ENCODE results near the gene ERCC6L2. TPM values are rescaled to one million over a fixed set of nuclear protein-coding genes. Genes with fewer than 3 reads are reported as not detected.

The ERCC6L2 gene
- total RNA-seq, 1 donor: 37.3 TPM

DNA sequence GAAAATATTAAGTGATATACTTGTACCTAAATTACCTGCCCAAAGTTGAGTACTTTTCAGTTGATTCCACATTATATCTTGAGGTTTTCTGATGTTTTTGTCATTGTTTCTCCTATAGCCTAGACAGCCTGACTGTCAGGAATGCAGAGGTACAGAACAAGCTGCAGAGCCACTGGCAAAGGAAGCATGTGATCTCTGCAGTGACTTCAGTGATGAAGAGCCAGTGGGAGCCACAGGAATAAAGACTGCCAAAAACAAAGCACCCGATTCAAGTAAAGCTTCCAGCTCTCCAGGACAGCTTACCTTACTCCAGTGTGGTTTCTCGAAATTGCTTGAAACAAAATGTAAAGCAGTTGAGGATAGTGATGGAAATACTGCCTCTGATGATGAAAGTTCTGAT is 96.3 kb downstream of the ERCC6L2 start:
- Histone ChIP-seq H3K27me3 (ENCODE audit: insufficient read depth, low read length) (no peaks in the 10 kb centered on the region), H3K9me3 (ENCODE audit: low read depth, low read length) (no peaks in the 10 kb centered on the region), H3K4me1 (ENCODE audit: insufficient read depth, low read length) (no peaks in the 10 kb centered on the region), H3K4me3 (ENCODE audit: low read length) (no peak overlapping the region)

DNA sequence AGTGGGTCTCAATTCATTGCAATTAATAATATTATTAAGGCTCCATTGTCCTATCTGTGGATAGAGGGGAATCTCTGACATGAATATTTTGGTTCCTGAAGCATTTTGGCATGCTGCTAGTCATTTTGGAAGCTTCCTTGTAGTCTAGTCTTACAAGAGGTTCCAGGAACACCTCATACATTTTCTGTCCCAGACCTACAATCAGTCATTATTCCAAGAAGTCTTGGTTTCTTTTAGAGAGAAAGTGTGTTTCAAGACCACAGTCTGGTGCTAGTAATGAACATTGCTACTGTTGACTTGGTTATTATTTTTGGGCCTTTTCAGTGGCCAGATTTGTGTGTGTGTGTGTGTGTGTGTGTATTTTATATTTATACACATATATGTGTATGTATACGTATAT is 98.9 kb downstream of the ERCC6L2 start:
- no peaks in the 10 kb centered on the region for H3K9me3 ChIP-seq (ENCODE audit: low read depth, low read length)
- H3K4me3 ChIP-seq (ENCODE audit: low read length): no peak overlapping the region
- no peaks in the 10 kb centered on the region for H3K27me3 ChIP-seq (ENCODE audit: insufficient read depth, low read length)
- no peaks in the 10 kb centered on the region for H3K4me1 ChIP-seq (ENCODE audit: insufficient read depth, low read length)

DNA sequence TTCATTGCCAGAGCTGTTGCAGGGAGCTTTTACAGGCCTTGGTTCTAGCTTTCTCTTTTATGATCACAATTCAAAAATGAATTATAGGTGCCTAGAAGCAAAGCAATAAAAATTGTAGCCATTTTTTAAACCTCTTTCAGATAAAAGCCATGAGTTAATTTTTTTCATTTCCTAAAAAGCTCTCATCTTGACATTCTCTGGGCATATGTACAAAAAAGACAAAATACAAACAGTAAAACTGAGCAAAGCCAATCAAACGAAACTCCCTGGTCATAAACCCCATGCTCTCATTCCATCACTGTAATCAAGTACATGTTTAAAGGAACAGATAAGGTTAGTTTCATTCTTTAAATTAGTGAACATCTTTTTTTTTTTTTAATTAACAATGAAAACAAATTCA is 101.9 kb downstream of the ERCC6L2 start:
- Histone ChIP-seq H3K9me3 (ENCODE audit: low read depth, low read length) (no peaks in the 10 kb centered on the region), H3K27me3 (ENCODE audit: insufficient read depth, low read length) (no peaks in the 10 kb centered on the region), H3K4me1 (ENCODE audit: insufficient read depth, low read length) (peaks cover 9% of the 10 kb centered on the region)

DNA sequence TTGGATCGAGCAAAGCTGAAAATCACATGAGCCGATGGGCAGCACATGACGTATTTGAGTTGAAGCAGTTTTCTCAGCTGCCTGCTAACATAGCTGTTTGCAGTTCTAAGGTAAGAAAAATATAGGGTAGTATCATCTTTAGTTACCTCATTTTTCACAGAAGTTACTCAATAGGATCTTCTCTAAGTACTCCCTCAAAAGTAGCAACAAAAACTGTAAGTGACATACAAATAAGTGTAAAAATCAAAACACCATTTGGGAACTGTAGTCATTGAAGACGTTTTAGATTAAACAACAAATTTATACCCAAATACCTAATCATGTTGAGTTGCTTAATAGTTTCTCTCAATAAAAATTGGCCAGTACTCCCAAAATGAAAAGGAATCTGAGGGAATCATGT is 102.6 kb downstream of the ERCC6L2 start:
- H3K9me3 ChIP-seq (ENCODE audit: low read depth, low read length): no peaks in the 10 kb centered on the region

More for the DNA sequence above, 101.9 kb downstream of the ERCC6L2 start:
- H3K4me3 ChIP-seq (ENCODE audit: low read length): no peak overlapping the region

DNA sequence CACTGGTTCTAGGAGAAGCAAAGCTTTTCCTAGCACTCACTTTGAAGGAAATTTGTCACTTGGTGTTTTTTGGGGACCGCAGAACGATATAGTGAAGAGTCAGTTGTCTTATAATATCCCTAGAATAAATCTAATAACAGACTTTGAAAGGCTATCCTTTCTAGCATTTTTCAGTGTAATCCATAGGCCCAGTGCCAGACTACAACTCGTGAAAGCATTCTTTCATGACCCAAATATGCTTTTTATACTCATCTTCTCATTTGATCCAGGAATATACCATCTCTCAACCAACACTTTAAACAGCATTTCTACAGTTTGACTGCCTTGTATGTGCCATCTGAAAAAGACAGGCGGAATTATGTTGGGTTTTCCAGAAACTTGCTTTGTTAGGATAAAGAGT is 104.0 kb downstream of the ERCC6L2 start:
- Histone ChIP-seq H3K4me1 (ENCODE audit: insufficient read depth, low read length) (peaks cover 9% of the 10 kb centered on the region), H3K27me3 (ENCODE audit: insufficient read depth, low read length) (no peaks in the 10 kb centered on the region), H3K4me3 (ENCODE audit: low read length) (no peak overlapping the region), H3K9me3 (ENCODE audit: low read depth, low read length) (no peaks in the 10 kb centered on the region)

More for the DNA sequence above, 102.6 kb downstream of the ERCC6L2 start:
- Histone ChIP-seq H3K27me3 (ENCODE audit: insufficient read depth, low read length) (no peaks in the 10 kb centered on the region), H3K4me1 (ENCODE audit: insufficient read depth, low read length) (peaks cover 9% of the 10 kb centered on the region), H3K4me3 (ENCODE audit: low read length) (no peak overlapping the region)

DNA sequence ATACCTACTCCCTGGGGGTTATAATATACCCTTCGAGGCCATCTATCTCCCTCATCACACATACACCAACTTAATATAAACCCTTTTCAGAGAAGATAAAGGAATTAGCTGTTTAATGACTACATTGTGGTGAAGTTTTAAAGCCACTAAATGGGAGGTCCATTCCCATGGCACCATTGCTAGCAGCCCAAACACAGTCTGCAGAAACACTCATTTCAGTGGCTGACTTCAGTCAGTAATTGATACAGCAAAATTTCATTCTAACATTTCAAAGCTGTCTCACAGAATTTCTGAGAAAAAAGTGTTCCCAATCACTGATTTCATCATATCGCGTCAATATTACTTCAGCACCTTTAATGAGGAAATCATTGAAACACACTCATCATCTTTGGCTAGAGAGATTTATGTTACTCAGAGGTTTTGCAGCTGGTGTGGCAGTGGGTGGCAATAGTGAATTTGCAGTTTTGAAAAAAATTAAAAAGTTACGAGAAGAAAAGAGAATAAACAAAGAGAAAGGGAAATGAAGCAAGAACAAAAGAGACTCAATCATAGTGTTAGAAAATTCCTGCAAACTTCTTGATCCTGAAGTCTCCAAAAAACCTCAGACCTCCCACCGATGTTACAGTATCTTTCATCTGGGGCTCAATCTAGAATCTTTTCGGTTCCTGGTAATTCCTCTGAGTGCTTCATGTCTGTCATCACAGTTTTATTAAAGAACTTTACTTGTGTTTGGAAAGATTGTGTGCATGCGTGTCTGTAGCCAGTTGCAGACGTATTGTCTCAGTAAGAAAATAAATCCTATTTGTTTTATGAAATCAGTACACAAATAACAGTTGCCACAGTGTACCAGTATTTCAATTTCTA is 105.0 kb downstream of the ERCC6L2 start:
- Histone ChIP-seq H3K4me1 (ENCODE audit: insufficient read depth, low read length) (peaks cover 9% of the 10 kb centered on the region), H3K9me3 (ENCODE audit: low read depth, low read length) (no peaks in the 10 kb centered on the region), H3K4me3 (ENCODE audit: low read length) (no peak overlapping the region), H3K27me3 (ENCODE audit: insufficient read depth, low read length) (no peaks in the 10 kb centered on the region)

DNA sequence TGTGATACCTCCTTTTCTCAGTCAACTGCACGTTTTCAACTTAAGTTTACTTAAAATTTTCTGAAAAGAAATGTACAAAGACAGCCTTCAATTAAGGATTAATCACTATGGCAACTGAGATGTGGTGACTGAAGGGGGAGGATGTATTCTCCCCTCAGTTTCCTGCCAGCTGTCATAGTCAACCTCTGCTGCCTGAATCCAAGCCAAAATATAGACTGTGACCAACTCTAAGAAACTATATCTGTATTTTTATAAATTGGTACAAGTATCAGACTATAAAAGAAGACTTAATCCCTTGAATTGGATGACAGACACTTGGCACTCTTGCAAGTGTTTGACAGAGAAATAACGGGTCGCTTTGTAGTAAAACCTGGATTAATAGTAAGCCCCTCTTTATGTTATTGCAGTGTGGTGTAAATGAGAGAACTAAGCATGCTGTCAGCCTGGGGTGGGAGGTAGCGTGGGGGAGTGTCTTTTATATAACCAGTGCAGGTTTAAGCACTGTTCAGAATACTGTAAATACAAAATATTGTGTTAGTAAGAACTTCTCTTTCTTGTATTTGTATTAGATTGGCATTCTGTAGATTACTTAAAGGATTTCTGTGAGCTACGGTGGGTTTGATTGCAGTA is 106.4 kb downstream of the ERCC6L2 start:
- Histone ChIP-seq H3K9me3 (ENCODE audit: low read depth, low read length) (no peaks in the 10 kb centered on the region), H3K4me3 (ENCODE audit: low read length) (no peak overlapping the region), H3K27me3 (ENCODE audit: insufficient read depth, low read length) (no peaks in the 10 kb centered on the region), H3K4me1 (ENCODE audit: insufficient read depth, low read length) (peaks cover 9% of the 10 kb centered on the region)

DNA sequence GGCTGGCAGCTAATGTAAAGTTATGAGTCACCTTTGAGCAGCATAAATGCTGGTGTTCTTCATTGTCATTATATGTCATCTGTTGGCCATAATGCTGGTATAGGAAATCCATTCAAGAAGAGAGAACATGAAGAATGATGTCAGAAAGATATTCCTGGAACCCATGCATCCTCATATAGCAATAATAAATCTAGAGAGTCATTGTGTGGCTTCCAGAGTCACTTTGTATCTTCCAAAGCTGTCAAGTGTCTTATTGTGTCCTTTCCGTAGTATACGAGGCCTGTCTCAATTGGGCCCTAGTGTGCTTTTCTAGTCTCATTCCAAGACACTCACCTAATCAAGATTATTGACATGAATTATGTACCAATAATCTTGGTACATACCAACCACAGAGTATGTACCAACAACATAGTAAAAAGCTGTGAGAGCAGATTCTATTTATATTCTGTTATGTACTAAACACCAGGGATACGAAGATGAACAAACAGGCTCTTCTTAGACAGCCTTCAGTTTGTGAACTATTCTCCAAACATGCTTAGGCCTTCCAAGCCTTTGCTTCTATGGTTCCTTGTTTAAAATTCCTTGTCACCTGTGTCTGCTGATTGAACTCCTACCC is 110.1 kb downstream of the ERCC6L2 start:
- no peak overlapping the region for H3K4me3 ChIP-seq (ENCODE audit: low read length)
- no peaks in the 10 kb centered on the region for H3K27me3 ChIP-seq (ENCODE audit: insufficient read depth, low read length)
- H3K9me3 ChIP-seq (ENCODE audit: low read depth, low read length): no peaks in the 10 kb centered on the region
- peaks cover 3% of the 10 kb centered on the region for H3K4me1 ChIP-seq (ENCODE audit: insufficient read depth, low read length)

DNA sequence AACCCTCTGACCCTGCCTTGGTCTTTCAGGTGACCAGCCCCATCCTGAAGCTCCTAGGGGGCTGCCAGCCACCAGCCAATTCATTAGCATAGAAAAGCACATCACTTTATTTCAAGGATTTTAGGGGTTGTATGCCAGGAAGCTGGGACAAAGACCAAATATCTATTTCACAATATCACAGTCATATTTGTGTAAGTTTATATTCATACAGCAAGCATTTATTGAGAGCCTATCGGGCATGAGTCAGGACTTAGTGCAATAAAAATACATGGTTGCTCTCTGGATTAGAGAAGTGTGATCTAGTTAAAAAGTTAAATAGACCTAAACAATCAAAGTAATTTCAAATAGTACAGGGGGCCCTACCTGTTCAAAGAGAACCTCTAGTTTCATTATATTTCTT is 113.8 kb downstream of the ERCC6L2 start:
- Histone ChIP-seq H3K4me3 (ENCODE audit: low read length) (no peak overlapping the region), H3K9me3 (ENCODE audit: low read depth, low read length) (no peaks in the 10 kb centered on the region), H3K4me1 (ENCODE audit: insufficient read depth, low read length) (no peaks in the 10 kb centered on the region), H3K27me3 (ENCODE audit: insufficient read depth, low read length) (no peaks in the 10 kb centered on the region)

DNA sequence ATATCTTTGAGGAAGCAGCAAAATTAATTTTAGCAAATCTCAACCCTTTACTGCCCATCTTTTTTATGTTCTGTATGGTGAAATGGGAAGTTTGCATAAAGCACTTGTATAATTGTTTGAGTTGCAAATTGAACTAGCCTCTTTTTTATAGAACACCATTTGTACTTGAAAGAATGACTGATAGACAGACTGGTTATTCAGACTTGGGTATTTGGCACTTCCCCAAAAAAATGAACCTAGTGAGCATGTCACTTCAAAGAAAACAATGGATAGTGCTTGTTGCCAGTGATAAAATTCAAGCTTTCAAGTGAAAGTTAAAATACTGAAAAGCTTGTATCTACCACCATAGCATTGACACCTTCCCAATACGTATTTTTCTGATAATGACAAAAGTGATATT is 115.8 kb downstream of the ERCC6L2 start:
- Histone ChIP-seq H3K27me3 (ENCODE audit: insufficient read depth, low read length) (no peaks in the 10 kb centered on the region), H3K4me3 (ENCODE audit: low read length) (no peak overlapping the region), H3K9me3 (ENCODE audit: low read depth, low read length) (no peaks in the 10 kb centered on the region), H3K4me1 (ENCODE audit: insufficient read depth, low read length) (no peaks in the 10 kb centered on the region)

DNA sequence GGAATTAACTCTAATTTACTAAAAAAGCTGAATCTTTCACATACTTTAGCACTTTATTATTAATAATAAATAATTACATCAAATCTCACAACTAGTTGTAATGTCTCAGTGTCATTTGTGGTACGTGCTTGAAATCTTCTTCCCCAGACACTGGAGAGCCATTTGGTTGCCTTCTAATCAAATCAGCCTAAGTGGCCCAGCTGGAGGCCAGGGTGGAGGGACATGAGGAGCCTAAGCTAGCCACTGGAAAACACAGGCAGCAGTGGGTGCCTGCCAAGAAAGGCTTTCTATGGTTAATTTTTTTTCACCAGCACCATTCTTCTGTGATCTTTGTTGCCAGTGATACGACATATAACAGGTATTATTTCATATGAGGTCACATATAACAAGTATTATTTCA is 117.0 kb downstream of the ERCC6L2 start:
- Histone ChIP-seq H3K9me3 (ENCODE audit: low read depth, low read length) (no peaks in the 10 kb centered on the region), H3K4me1 (ENCODE audit: insufficient read depth, low read length) (no peaks in the 10 kb centered on the region), H3K4me3 (ENCODE audit: low read length) (no peak overlapping the region), H3K27me3 (ENCODE audit: insufficient read depth, low read length) (no peaks in the 10 kb centered on the region)

DNA sequence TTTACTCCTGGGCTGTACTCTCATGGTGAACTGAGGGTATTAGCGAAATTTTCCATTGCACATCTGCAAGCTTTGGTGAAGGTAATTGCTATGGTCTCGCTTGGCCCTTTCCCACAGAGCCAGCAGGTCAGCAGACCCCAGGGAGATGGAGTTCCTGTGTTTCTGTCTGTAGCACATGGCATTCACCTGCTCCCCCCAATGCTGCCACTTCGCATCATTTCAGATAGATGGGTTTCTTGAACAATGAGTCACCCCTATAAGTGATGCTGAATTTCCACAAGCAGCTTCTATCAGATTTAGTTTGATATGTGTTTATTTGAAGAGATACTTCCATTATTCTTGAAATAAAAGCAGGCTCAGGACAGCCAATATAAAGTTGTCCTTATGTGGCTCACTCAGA is 117.8 kb downstream of the ERCC6L2 start:
- Histone ChIP-seq H3K27me3 (ENCODE audit: insufficient read depth, low read length) (no peaks in the 10 kb centered on the region), H3K4me1 (ENCODE audit: insufficient read depth, low read length) (no peaks in the 10 kb centered on the region), H3K9me3 (ENCODE audit: low read depth, low read length) (no peaks in the 10 kb centered on the region), H3K4me3 (ENCODE audit: low read length) (no peak overlapping the region)

DNA sequence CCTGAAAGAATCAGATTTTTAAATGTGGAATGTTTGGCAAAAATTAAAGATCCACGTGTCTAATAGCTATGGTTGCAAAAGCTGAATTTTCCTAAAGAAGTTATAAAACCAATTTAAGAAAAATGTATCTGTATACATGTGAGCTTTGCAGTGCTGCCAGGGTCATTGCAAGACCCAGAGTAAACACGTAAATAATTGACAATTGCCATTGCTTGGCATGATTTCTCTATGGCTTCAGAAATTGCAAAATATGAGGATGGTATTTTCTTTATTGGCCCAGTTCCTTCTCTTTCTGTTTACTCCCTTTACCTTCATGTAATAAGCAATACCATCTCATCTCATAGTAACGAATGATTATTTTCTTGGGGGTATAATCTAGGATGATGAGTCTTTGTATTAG is 123.9 kb downstream of the ERCC6L2 start:
- H3K27me3 ChIP-seq (ENCODE audit: insufficient read depth, low read length): no peaks in the 10 kb centered on the region
- H3K9me3 ChIP-seq (ENCODE audit: low read depth, low read length): no peaks in the 10 kb centered on the region
- no peaks in the 10 kb centered on the region for H3K4me1 ChIP-seq (ENCODE audit: insufficient read depth, low read length)
- no peak overlapping the region for H3K4me3 ChIP-seq (ENCODE audit: low read length)

DNA sequence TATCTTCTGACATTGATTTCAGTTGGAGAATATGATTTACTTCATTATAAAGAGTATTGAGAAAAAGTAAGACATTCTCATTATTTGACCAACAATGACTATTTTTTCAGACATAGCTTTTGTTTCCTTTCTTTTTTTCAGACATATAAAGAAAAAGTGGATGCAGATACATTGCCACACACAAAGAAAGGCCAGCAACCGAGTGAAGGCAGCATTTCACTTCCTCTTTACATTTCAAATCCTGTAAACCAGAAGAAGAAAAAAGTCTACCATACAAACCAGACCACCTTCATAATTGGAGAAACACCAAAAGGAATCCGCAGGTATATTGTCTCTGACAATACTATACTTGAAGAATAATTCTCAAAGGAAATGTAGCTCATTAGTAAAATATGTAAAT is 128.9 kb downstream of the ERCC6L2 start:
- H3K4me3 ChIP-seq (ENCODE audit: low read length): no peak overlapping the region
- H3K9me3 ChIP-seq (ENCODE audit: low read depth, low read length): no peaks in the 10 kb centered on the region
- H3K27me3 ChIP-seq (ENCODE audit: insufficient read depth, low read length): no peaks in the 10 kb centered on the region
- peaks cover 15% of the 10 kb centered on the region for H3K4me1 ChIP-seq (ENCODE audit: insufficient read depth, low read length)

DNA sequence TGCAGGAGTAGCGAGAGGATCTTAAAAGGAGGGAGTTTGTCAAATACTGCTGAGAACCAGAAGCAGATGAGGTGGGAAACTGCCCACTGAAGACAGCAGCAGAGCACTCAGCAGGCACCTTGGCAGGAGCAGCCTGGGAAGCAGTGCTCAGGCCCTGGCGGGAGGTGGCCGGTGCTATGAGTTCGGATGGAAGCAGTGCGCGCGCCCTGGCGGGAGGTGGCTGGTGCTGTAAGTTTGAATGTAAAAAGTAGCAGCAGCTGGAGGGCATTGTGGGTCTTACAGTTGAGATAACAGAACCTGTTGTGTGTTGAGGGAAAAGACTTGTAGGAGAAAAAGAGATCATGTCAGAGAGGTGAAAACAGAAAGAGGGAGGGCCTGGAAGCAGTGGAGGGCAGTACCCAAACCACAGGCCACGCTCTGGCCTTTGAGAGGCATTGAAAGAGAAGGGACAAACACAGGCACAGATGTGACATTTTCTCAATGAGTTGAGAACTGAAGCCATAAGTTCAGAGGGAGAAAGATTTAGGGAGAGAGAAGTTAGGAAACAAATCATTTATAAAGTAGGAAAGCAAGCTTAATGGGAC is 130.9 kb downstream of the ERCC6L2 start:
- peaks cover 19% of the 10 kb centered on the region for H3K4me1 ChIP-seq (ENCODE audit: insufficient read depth, low read length)
- no peaks in the 10 kb centered on the region for H3K9me3 ChIP-seq (ENCODE audit: low read depth, low read length)
- H3K27me3 ChIP-seq (ENCODE audit: insufficient read depth, low read length): no peaks in the 10 kb centered on the region
- H3K4me3 ChIP-seq (ENCODE audit: low read length): no peak overlapping the region

Measured in mononuclear cell (primary cell).